Measurements from ENCODE around the gene JAKMIP2. TPM values are rescaled to one million over a fixed set of nuclear protein-coding genes. Genes with fewer than 3 reads are reported as not detected.

JAKMIP2 gene
- total RNA-seq, 4 donors from 2014 or later: 0.09 to 2.9 (median 0.18) TPM; not detected in 1

- Histone ChIP-seq H3K4me3 (no peak overlapping the region), H3K36me3 (no peaks in the 10 kb centered on the region), H3K27me3 (peaks cover 0 to 5% (median 0%) of the 10 kb centered on the region in 4 donors), H3K4me1 (peaks cover 0 to 6% (median 0%) of the 10 kb centered on the region in 3 donors), H3K9me3 (no peaks in the 10 kb centered on the region), H3K27ac (no peak overlapping the region)
- DNase-seq: no peak
- 46 to 56% methylated on average over 1 of the region's 1 CpG for WGBS, 2 donors
- TF ChIP-seq, protein P1, sequence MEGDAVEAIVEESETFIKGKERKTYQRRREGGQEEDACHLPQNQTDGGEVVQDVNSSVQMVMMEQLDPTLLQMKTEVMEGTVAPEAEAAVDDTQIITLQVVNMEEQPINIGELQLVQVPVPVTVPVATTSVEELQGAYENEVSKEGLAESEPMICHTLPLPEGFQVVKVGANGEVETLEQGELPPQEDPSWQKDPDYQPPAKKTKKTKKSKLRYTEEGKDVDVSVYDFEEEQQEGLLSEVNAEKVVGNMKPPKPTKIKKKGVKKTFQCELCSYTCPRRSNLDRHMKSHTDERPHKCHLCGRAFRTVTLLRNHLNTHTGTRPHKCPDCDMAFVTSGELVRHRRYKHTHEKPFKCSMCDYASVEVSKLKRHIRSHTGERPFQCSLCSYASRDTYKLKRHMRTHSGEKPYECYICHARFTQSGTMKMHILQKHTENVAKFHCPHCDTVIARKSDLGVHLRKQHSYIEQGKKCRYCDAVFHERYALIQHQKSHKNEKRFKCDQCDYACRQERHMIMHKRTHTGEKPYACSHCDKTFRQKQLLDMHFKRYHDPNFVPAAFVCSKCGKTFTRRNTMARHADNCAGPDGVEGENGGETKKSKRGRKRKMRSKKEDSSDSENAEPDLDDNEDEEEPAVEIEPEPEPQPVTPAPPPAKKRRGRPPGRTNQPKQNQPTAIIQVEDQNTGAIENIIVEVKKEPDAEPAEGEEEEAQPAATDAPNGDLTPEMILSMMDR (IDR thresholded peaks at IDR 0.05): no peak
- no peak for TF ChIP-seq POLR2A (IDR thresholded peaks at IDR 0.05)
- intact Hi-C loops (cut with DNase I): no loop called here
Observed at GRCh38 chr5:147801461-147801860, 18.9 kb upstream of the JAKMIP2 start.

DNA sequence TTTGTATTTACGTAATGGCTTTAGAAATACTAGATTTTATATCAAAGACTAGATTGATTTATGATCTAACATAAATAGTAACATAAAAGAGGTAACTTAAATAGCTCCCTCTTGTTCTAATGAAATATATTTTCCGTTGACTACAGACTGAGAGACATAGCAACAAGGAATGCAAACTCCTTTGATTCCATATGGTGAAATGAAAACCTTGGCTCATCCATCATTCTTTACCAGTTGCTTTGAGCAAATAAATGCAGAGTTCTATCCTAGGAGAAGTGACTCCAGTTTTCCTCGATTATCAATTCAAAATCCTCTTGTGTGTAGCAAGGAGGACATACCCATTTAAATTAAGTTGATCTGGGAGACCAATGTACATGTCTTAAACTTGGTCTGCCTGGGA lies 18.0 kb upstream of the JAKMIP2 start:
- Histone ChIP-seq H3K4me1 (peaks cover 0 to 6% (median 0%) of the 10 kb centered on the region in 3 donors), H3K4me3 (no peak overlapping the region), H3K9me3 (no peaks in the 10 kb centered on the region), H3K27ac (no peak overlapping the region), H3K27me3 (peaks cover 0 to 5% (median 0%) of the 10 kb centered on the region in 4 donors), H3K36me3 (no peaks in the 10 kb centered on the region)
- no peak for DNase-seq
- 55 to 59% methylated on average over 3 of the region's 3 CpGs for WGBS, 2 donors
- intact Hi-C loops (cut with DNase I): no loop called here
- TF ChIP-seq, protein P1 (IDR thresholded peaks at IDR 0.05): no peak
- no peak for TF ChIP-seq POLR2A (IDR thresholded peaks at IDR 0.05)

DNA sequence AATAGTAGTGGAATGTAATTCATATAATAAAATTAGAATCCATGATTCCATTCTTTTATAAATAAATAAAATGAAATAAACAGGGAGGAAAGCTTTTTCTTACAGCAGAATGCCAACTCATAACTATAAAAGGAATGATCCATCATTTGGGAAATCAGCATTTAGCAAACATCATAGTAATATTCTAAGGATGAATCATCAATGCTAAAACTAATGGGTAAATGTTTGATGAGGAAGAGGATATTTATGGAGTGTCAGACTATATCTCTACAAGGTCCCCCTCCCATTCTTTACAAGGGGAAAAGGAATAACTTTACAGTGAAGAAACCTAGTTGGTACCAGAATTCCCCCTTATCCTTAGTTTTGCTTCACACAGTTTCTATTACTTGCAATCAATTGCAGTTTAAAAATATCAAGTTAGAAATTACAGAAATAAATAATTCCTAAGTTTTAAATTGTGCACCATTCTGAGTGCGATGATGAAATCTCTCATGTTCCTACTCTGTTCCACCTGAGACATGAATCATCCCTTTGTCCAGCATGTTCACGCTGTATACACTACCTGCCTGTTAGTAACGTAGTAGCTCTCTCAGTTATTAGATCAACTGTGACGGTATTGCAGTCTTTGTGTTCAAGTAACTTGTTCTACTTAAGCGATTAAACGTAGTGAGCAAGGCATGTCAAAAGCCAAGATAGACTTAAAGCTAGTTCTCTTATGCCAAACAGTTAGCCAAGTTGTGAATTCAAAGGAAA lies 14.2 kb upstream of the JAKMIP2 start:
- no peak overlapping the region for H3K27ac ChIP-seq
- no peaks in the 10 kb centered on the region for H3K36me3 ChIP-seq
- no peak for DNase-seq
- H3K4me1 ChIP-seq: no peaks in the 10 kb centered on the region
- intact Hi-C loops (cut with DNase I): no loop called here
- no peak overlapping the region for H3K4me3 ChIP-seq
- H3K9me3 ChIP-seq: no peaks in the 10 kb centered on the region
- WGBS, 2 donors: 54 to 57% methylated on average over 6 of the region's 6 CpGs
- peaks cover 0 to 5% (median 0%) of the 10 kb centered on the region in 4 donors for H3K27me3 ChIP-seq
- TF ChIP-seq, protein P1 (IDR thresholded peaks at IDR 0.05): no peak
- TF ChIP-seq POLR2A (IDR thresholded peaks at IDR 0.05): no peak

GRCh38 chr5:147791181-147791580 lies 8.7 kb upstream of the JAKMIP2 start:
- Histone ChIP-seq H3K4me1 (no peaks in the 10 kb centered on the region), H3K4me3 (no peak overlapping the region)

GRCh38 chr5:147789820-147790219 lies 7.3 kb upstream of the JAKMIP2 start:
- Histone ChIP-seq H3K27me3 (no peaks in the 10 kb centered on the region), H3K27ac (no peak overlapping the region), H3K4me3 (no peak overlapping the region), H3K36me3 (no peaks in the 10 kb centered on the region), H3K4me1 (no peaks in the 10 kb centered on the region), H3K9me3 (no peaks in the 10 kb centered on the region)
- TF ChIP-seq, protein P1 (IDR thresholded peaks at IDR 0.05): no peak
- no peak for TF ChIP-seq POLR2A (IDR thresholded peaks at IDR 0.05)
- 83 to 86% methylated on average over 2 of the region's 2 CpGs for WGBS, 2 donors
- no peak for DNase-seq
- intact Hi-C loops (cut with DNase I): no loop called here

More at GRCh38 chr5:147791181-147791580, 8.7 kb upstream of the JAKMIP2 start:
- Histone ChIP-seq H3K36me3 (no peaks in the 10 kb centered on the region), H3K9me3 (no peaks in the 10 kb centered on the region), H3K27me3 (no peaks in the 10 kb centered on the region), H3K27ac (no peak overlapping the region)
- intact Hi-C loops (cut with DNase I): no loop called here
- DNase-seq: no peak
- 63 to 75% methylated on average over 5 to 6 of the region's 6 CpGs for WGBS, 2 donors
- TF ChIP-seq, protein P1 (IDR thresholded peaks at IDR 0.05): no peak
- no peak for TF ChIP-seq POLR2A (IDR thresholded peaks at IDR 0.05)
